GM18499 (cell line): ENCODE data around the gene EXOC1L.

ENCODE experiments used
- ATAC-seq: cut with Tn5 transposase; IDR thresholded peaks from one replicate; pipeline ENCODE4 v1.9.1; 2021; ENCODE audit warnings: moderate number of reproducible peaks; ENCODE audit not compliant: insufficient read depth, unreplicated experiment

EXOC1L gene

DNA sequence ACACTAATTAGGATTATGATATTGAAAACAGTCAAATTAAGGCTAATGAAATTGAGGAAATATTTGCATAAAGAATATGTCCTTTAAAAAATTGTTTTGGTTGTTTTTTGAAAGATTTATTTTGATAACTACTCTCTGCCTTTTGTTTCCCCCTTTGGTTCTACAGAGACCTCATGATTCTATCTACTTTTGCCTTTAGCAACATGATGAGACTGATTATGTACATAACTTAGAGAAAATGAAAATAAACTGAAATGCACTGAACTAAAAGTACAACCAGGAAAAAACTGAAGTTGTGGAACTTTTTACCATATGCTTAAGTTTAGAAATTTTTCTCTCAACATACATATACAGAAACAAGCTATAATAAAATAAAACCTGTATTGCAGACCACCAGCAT, 55.2 kb downstream of the EXOC1L start:
- no peak for ATAC-seq

DNA sequence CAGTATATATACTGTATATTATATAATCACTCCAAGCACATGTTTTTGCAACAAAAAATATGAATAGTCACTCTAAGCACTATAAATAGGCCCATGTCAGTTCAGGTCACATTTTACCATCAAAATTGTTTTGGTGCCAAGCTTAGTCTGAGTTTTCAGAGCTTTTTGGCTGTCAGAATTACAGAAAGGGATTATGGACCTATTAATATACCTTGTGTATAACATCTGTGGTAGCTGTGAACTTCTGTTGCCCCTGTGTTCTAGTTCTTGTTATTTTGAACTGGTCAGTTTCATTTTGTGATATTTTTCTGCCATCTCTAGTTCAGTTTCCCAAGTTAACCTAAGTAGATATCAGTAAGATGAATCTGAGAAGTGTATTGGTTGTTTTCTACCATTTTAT, 56.8 kb downstream of the EXOC1L start:
- no peak for ATAC-seq

DNA sequence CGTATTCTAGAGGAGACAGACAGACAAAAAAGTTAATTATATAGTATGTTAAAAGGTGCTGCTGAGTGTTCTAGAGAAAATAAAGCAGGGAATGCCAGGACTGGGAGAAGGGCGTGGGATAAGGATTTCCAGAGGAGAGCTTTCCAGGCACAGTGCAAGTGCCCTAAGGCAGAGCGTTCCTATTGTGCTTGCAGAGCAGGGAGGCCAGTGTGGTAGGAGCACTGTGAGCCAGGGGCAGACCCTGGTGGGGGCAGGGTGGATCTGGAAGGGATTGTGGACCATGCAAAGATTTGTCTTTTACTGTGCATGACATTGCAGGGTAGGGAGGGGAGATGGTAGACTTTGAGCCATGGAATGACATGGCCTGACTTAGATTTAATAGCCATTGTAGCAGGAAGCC, 59.6 kb downstream of the EXOC1L start:
- ATAC-seq: no peak

DNA sequence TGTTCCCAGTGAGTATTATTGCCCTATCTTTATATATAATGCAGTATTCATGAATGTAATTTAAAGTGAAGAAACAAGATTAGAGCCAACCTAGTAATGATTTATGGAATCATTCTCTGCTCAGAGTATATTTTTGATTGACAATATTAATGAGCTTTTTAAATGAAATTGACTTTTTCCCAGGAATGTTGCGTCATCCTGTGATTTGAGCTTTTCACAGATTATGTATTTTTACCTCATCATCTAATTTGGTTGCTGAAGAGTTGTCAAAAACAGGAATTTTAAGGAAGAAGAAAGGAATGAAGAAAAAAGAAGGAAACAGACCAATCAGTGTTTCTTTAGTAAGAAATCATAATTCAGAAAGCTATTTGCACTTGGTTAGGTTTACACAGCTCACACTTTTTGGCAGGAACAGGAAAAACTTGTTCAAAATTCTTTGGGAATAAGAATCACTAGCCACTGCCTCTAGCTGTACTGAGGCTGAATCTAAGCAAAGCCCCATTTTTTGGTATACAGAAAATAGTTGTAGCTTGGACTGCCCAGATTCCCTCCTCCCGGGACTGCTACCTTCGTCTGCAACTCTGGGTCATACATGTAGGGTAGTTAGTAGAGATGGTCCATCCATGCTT, 61.2 kb downstream of the EXOC1L start:
- no peak for ATAC-seq

DNA sequence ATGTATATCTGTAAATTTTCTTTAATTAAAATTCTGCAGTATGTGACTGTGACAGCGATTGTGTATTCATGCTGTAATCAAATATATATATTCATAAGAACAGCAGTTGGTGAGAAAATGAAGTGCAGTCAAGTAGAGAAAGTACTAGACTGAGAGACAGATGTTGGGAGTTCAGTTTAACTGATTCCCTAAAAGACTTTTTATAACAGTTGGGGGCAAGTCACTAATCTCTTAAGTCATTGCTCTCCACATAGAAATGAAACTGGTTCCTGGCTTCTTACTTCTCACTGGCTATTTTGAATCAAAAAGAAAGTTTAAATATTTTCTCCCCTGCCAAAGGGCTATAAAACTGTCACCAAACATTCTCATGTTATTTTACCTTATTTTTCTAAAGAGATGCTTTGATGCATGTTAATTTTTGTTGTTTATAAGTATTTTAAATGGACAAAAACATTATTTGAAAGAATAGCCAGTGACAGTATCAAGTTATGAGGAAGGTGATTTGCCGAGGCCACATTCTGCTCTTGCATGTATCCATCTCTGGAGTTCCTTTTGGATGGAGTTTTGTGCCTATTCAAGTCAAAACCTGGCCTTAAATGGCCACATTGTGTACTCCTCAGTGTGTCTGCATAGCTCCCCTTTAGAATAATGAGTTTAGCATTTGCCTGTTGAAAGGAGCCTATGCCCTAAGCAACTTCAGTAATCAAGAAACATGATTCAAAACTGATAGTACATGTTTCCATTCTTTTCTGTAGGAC, 64.7 kb downstream of the EXOC1L start:
- no peak for ATAC-seq

DNA sequence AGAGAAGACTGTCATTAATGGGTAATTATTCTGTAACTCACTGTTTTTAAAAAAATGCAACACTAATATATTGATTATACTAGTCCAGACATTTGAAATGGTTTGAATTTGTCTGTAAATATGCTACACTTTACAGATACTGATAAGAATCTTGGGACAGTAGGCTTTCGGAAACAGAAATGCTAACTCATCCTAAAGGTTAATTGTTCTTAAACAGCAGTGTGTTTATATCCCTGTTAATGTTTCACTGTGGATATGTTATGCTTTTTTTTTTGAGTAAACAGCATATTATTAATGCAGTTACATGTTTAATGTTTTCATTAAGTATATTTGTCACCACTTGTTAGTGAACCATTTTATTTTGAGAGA, 65.2 kb downstream of the EXOC1L start:
- no peak for ATAC-seq
